ENCODE measurements around the gene CDK10.

CDK10 gene

GRCh38 chr16:89742948-89743347 is 56.5 kb downstream of the CDK10 start:
- TF ChIP-seq CTCF (IDR thresholded peaks at IDR 0.05; ENCODE audit: low read depth, low read length): no peak
- no peak overlapping the region for H3K4me3 ChIP-seq (ENCODE audit: low read depth, low read length)
- in situ Hi-C loops (cut with HindIII; ENCODE audit: low sequenced_read_pairs): no loop called here
- no peak for DNase-seq (ENCODE audit: low read depth, low spot score)

DNA sequence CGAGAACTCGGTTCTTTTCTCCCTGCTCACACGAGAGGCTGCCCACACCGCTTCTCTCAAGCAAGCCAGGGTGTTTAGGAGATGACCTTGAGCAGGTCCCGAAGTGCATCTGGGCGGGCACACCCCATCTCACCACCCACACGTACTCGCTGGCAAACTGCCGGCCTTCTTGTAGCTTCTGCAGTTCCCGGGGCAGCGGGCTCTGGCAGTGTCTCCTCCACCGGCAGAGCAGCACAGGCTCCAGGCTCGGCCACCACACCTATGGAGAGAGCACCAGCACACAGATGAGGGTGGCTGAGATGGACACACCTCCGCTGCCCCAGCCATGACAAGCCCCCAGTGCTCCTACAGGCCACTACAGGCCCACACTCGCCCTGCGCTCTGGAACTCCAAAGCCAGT is 58.3 kb downstream of the CDK10 start:
- no peak overlapping the region for H3K4me3 ChIP-seq (ENCODE audit: low read depth, low read length)
- TF ChIP-seq CTCF (IDR thresholded peaks at IDR 0.05; ENCODE audit: low read depth, low read length): no peak
- in situ Hi-C loops (cut with HindIII; ENCODE audit: low sequenced_read_pairs): no loop called here

More for the DNA sequence above, 58.3 kb downstream of the CDK10 start:
- DNase-seq (ENCODE audit: low read depth, low spot score): no peak

Data from astrocyte of the spinal cord (primary cell).